Left ventricle myocardium superior (tissue), 1 donor: ENCODE data around the gene LRRC15. TPM values are rescaled to one million over a fixed set of nuclear protein-coding genes. Genes with fewer than 3 reads are reported as not detected.
A peak's percentile ranks its signal among the peaks of the same experiment; 100 is the strongest.

Source experiments
- ATAC-seq: fragments of 200-7000 bp; cut with Tn5 transposase; one replicate; pipeline ENCODE4 v1.9.1; 2020; ENCODE audit warnings: mild to moderate bottlenecking, moderate library complexity
- DNase-seq: peaks from one replicate; pipeline ENCODE4 v3.0.0-alpha.2; 2020
- intact Hi-C: fragments of 100-400 bp; cut with micrococcal nuclease; formaldehyde crosslinking; loops from one replicate; pipeline ENCODE4 v1.11.0; 2022
- total RNA-seq: library from RNA; stranded (reverse); fragmentation: NEBNext Ultra II Directional; extraction: Animal tissue kit (Norgen Biotek cat#: 25700); gene quantifications from one replicate; pipeline ENCODE4 v1.2.1, GENCODE V29; 2021
- donor health status: DM: no; HTN: yes; CAD: no; lungs with severe emphysema.

The LRRC15 gene
- total RNA-seq, 1 donor from 2014 or later = 0.42 TPM

GRCh38 chr3:194367992-194368841, 1.3 kb downstream of the LRRC15 start:
- DNase-seq (peak; percentile 9), ATAC-seq (no peak)
- intact Hi-C loops = no loop called here

- intact Hi-C loops = no loop called here
- ATAC-seq (no peak), DNase-seq (no peak)
Observed at GRCh38 chr3:194365978-194366490, 3.5 kb downstream of the LRRC15 start.

DNA sequence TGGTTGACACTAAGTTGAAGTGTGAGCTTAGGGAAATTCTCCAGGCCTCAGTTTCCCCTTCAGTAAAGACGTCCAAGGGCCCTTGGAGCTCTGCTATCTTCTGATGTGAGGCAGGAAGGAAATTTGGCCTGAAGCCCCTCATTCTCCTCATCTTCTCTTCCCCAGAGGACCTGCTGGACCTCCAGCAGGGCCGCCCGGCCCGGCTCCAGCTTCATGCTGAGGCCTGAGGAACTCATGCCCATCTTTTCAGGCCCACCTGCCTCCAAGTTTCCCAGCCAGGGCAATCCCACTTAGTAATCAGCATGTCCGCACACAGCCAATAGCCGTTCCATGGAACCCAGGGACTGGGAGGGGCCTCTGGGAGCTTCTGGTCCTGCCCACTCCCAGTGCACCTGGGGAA, 4.0 kb downstream of the LRRC15 start:
- intact Hi-C loops = no loop called here
- ATAC-seq (no peak), DNase-seq (no peak)

GRCh38 chr3:194364652-194365434, 4.7 kb downstream of the LRRC15 start:
- ATAC-seq = peak; percentile 48
- intact Hi-C loops = no loop called here
- peak; percentile 51 for DNase-seq

GRCh38 chr3:194364314-194364651, 5.3 kb downstream of the LRRC15 start:
- intact Hi-C loops = no loop called here
- DNase-seq (no peak), ATAC-seq (peak; percentile 14)

- intact Hi-C loops = no loop called here
- ATAC-seq (no peak), DNase-seq (no peak)
Observed at GRCh38 chr3:194360568-194360967, 9.0 kb downstream of the LRRC15 start.

DNA sequence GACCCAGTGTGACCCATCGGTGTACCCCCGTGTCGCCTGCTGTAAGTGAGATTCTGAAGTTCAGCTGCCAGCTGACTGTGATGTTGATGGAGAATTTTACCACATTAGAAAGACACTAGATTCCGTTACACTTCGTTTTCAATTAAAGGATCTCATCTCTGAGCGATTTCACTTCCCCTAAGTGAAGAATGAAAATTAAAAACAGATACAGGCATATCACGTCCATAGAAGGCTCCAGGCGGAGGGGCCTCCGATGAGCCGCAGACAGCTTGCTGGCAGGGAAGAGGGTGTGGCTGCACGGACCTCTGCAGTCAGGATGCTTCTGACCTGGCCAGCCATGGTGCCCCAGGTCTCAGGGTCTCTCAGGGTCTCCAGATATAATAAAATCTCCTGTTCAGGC, 11.9 kb downstream of the LRRC15 start:
- ATAC-seq (no peak), DNase-seq (no peak)
- intact Hi-C loops = no loop called here

DNA sequence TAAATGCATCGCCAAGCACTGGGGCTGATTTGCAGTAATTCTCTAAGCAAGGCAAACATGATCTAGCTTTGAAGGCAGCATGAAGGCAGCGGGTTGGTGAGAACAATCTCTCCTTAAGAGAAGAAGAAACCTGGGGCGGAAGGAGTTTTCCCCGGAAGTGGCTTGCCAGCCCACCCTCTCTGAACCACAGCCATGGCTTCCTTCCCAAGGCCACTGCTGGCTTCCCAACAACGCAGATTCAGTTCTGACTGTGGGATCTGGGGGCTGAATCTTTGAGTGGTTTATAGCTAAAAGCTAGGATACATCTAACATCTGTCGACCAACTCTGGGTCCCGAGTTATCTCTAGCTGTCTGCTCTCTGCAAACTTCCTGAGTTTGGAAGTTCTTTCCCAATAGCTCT, 14.2 kb downstream of the LRRC15 start:
- DNase-seq (no peak), ATAC-seq (no peak)
- intact Hi-C loops = no loop called here

- intact Hi-C loops = no loop called here
- DNase-seq (no peak), ATAC-seq (no peak)
Observed at GRCh38 chr3:194354315-194354714, 15.2 kb downstream of the LRRC15 start.

- ATAC-seq (no peak), DNase-seq (no peak)
Observed at GRCh38 chr3:194352667-194353246, 16.8 kb downstream of the LRRC15 start.

DNA sequence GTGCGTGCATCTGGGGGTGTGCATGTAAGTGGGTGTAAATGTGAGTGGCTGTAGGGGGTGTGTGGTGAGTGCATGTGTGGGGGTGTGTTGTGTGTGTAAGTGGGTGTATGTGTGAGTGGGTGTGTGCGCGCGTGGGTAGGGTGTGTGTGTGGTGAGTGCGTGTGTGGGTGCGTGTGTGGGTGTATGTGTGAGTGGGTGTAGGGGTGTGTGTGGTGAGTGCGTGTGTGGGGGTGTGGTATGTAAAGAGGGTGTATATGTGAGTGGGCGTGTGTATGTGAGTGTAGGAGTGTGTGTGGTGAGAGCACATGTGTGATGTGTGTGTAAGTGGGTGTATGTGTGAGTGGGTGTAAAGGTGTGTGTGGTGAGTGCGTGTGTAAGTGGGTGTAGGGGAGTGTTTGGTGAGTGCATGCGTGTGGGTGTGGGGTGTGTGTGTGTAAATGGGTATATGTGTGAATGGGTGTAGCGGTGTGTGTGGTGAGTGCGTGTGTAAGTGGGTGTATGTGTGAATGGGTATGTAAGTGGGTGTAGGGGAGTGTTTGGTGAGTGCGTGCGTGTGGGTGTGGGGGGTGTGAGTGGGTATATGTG, 17.5 kb downstream of the LRRC15 start:
- DNase-seq = no peak
- intact Hi-C loops = no loop called here
- no peak for ATAC-seq

More at GRCh38 chr3:194352667-194353246, 16.8 kb downstream of the LRRC15 start:
- intact Hi-C loops = no loop called here

GRCh38 chr3:194351080-194351672, 18.4 kb downstream of the LRRC15 start, which contains the start of gene CPN2:
Gene CPN2, minus strand, starts transcription at chr3:194351328. Its CDS starts 8,626 bp downstream, at chr3:194342702.
- no peak for DNase-seq
- intact Hi-C loops = no loop called here
- no peak for ATAC-seq

DNA sequence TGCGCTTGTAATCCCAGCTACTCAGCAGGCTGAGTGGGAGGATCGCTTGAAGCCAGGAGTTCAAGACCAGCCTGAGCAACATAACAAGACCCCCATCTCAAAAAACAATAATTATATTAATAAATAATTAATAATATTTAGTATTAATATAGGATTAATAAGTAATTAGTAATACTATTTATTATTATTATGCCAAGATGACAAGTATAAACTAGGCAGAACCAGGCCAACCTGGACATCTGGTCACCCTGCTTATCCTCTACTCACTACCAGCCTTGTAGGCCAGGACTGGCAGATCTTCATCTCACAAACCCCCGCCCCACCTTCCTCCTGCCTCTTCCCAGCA, 18.8 kb downstream of the LRRC15 start:
- ATAC-seq = no peak

DNA sequence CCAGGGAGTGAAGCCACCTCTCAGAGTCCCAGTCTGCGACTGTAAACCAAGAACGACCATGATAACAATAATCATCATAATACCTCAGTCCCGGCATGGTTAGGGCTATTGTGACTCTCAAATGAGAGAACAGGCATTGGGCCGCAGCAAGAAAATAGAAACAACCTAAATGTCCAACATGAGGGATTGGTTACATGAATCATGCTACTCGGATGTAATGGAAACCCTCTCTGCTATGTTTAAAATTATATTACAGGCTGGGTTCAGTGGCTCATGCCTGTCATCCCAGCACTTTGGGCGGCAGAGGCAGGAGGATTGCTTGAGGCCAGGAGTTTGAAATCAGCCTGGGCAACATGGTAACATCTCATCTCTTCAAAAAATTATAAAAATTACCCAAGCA, 21.2 kb downstream of the LRRC15 start:
- intact Hi-C loops = no loop called here
- DNase-seq (no peak), ATAC-seq (no peak)

More for the DNA sequence above, 18.8 kb downstream of the LRRC15 start:
- DNase-seq = no peak
- intact Hi-C loops = no loop called here

- intact Hi-C loops = no loop called here
- DNase-seq = no peak
- no peak for ATAC-seq
Observed at GRCh38 chr3:194346621-194347020, 22.9 kb downstream of the LRRC15 start.

- no peak for ATAC-seq
- DNase-seq = no peak
- intact Hi-C loops = no loop called here
Observed at GRCh38 chr3:194346035-194346434, 23.5 kb downstream of the LRRC15 start.

DNA sequence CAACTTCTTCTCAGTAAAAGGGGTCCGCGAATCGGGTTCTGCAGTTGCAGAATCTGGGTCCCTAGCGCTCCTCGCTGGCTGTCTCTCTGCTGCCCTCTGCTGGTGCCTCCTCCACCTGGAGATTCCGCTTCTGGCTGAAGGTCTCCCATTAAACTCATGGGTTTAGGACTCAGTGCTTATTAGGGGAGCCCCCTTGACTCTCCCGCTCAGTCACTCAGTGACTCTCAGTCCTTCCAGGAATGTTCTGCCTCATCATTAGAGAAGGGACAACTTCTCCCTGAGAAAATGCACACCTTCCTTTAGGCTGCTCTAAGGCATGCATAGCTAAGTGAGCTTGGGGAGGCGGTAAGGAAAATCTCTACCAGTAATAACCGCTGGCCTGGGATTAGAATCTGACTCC, 25.5 kb downstream of the LRRC15 start:
- ATAC-seq (peak; percentile 71), DNase-seq (peak; percentile 85)
- intact Hi-C loops = no loop called here

- no peak for DNase-seq
- intact Hi-C loops = no loop called here
- no peak for ATAC-seq
Observed at GRCh38 chr3:194343561-194343893, 26.0 kb downstream of the LRRC15 start.

GRCh38 chr3:194342861-194343560, 26.5 kb downstream of the LRRC15 start:
- ATAC-seq = no peak
- intact Hi-C loops = no loop called here

More at GRCh38 chr3:194342861-194343560, 26.5 kb downstream of the LRRC15 start:
- DNase-seq = no peak
